Natural killer cell (primary cell): ENCODE results near the gene AADACL4. TPM values are rescaled to one million over a fixed set of nuclear protein-coding genes. Genes with fewer than 3 reads are reported as not detected.

Experiments used
- ATAC-seq, 3 donors: fragments of 150-1000 bp in 2 of 3; fragments of 200-7000 bp in 1 of 3; cut with Tn5 transposase; 1 replicate in 1 of 3; 2 replicates in 2 of 3; pipeline ENCODE4 v1.10.0; 2021; ENCODE audit warnings: mild to moderate bottlenecking in 2 of 3, moderate library complexity in 2 of 3
- DNase-seq, 2 donors: peaks; one replicate each; pipeline versions ENCODE4 v3.0.0 to v3.0.0-alpha.2; 2013 to 2021; ENCODE audit warnings: mixed read lengths in 1 of 2
- H3K27ac ChIP-seq: one replicate; pipeline ENCODE4 v1.5.1; 2013; ENCODE audit warnings: mild to moderate bottlenecking, low read length
- H3K27me3 ChIP-seq: one replicate; pipeline ENCODE4 v1.6.1; 2013; ENCODE audit warnings: low read length; ENCODE audit not compliant: control insufficient read depth, insufficient read depth
- H3K36me3 ChIP-seq: one replicate; pipeline ENCODE4 v1.6.1; 2013; ENCODE audit warnings: low read length; ENCODE audit not compliant: control insufficient read depth, insufficient read depth
- H3K4me1 ChIP-seq: one replicate; pipeline ENCODE4 v1.6.1; 2013; ENCODE audit warnings: low read length; ENCODE audit not compliant: control insufficient read depth, insufficient read depth
- H3K4me3 ChIP-seq: one replicate; pipeline ENCODE4 v1.5.1; 2013; ENCODE audit warnings: low read length
- H3K9me3 ChIP-seq: one replicate; pipeline ENCODE4 v1.6.1; 2013; ENCODE audit warnings: low read length; ENCODE audit not compliant: control insufficient read depth, insufficient read depth
- H3K27ac Mint-ChIP-seq, 2 donors: one replicate each; pipeline ENCODE4 v1.8.0; 2022; ENCODE audit warnings: mild to moderate bottlenecking in 2 of 2, mixed read lengths in 2 of 2, moderate library complexity in 1 of 2
- H3K27me3 Mint-ChIP-seq, 2 donors: one replicate each; pipeline ENCODE4 v1.8.0; 2022; ENCODE audit warnings: low read depth in 2 of 2, mixed read lengths in 2 of 2
- H3K36me3 Mint-ChIP-seq: one replicate; pipeline ENCODE4 v1.8.0; 2022; ENCODE audit warnings: mixed read lengths
- H3K4me1 Mint-ChIP-seq, 2 donors: one replicate each; pipeline ENCODE4 v1.8.0; 2022; ENCODE audit warnings: mixed read lengths in 2 of 2
- H3K4me3 Mint-ChIP-seq: one replicate; pipeline ENCODE4 v1.8.0; 2022; ENCODE audit warnings: mild to moderate bottlenecking, moderate library complexity, mixed read lengths
- H3K9me3 Mint-ChIP-seq, 2 donors: one replicate each; pipeline ENCODE4 v1.8.0; 2022; ENCODE audit warnings: mixed read lengths in 2 of 2
- CTCF ChIP-seq: fragments of 200-600 bp; IDR thresholded peaks from one replicate; pipeline ENCODE4 v1.8.0; 2022; ENCODE audit warnings: antibody characterized with exemption
- WGBS: methylation state at CpG from one replicate; pipeline ENCODE4 v1.1.7; 2013; ENCODE audit warnings: missing lambda C conversion rate; ENCODE audit not compliant: insufficient coverage; 5-methylcytosine and 5-hydroxymethylcytosine counted together
- intact Hi-C: fragments of 100-400 bp; cut with micrococcal nuclease; formaldehyde crosslinking; loops from one replicate; pipeline ENCODE4 v1.14.2; 2022
- total RNA-seq, 4 donors: library from RNA; stranded (reverse); fragments of 120-200 nt in 1 of 4; gene quantifications; one replicate each; pipeline versions ENCODE4 v1.2.3 to v1.2.4, GENCODE V29; 2013 to 2022

The AADACL4 gene
- total RNA-seq, 3 donors from 2014 or later (not counting 1 experiment from before 2014, with no cell fraction given) = not detected

GRCh38 chr1:12622506-12622905 is 21.4 kb upstream of the AADACL4 start:
- Histone ChIP-seq H3K4me1 (peaks cover 36% of the 10 kb centered on the region), H3K27me3 (no peaks in the 10 kb centered on the region), H3K9me3 (no peaks in the 10 kb centered on the region), H3K27ac (no peak overlapping the region), H3K4me3 (no peak overlapping the region), H3K36me3 (no peaks in the 10 kb centered on the region)
- 96% methylated on average over 12 of the region's 12 CpGs for WGBS
- ATAC-seq = no peak
- TF ChIP-seq CTCF = no peak
- Mint-ChIP-seq H3K4me1 (peaks cover 31 to 35% of the 10 kb centered on the region in 2 donors), H3K9me3 (no peaks in the 10 kb centered on the region), H3K4me3 (no peak overlapping the region), H3K36me3 (no peaks in the 10 kb centered on the region), H3K27ac (no peak overlapping the region), H3K27me3 (no peaks in the 10 kb centered on the region)
- DNase-seq = no peak
- intact Hi-C loops = no loop called here

- DNase-seq = no peak
- Histone ChIP-seq H3K27me3 (no peaks in the 10 kb centered on the region), H3K4me1 (peaks cover 16% of the 10 kb centered on the region), H3K36me3 (no peaks in the 10 kb centered on the region), H3K4me3 (no peak overlapping the region), H3K9me3 (no peaks in the 10 kb centered on the region), H3K27ac (no peak overlapping the region)
- 87% methylated on average over 6 of the region's 6 CpGs for WGBS
- no peak for TF ChIP-seq CTCF
- ATAC-seq = no peak
- Mint-ChIP-seq H3K4me3 (no peak overlapping the region), H3K4me1 (peaks cover 7% of the 10 kb centered on the region in 2 donors), H3K27me3 (peaks cover 0 to 3% of the 10 kb centered on the region in 2 donors), H3K36me3 (no peaks in the 10 kb centered on the region), H3K9me3 (no peaks in the 10 kb centered on the region), H3K27ac (no peak overlapping the region)
- intact Hi-C loops = no loop called here
Measured at GRCh38 chr1:12625276-12625675, 18.6 kb upstream of the AADACL4 start.

GRCh38 chr1:12626888-12627287 is 17.0 kb upstream of the AADACL4 start:
- 79% methylated on average over 4 of the region's 4 CpGs for WGBS
- peaks cover 11% of the 10 kb centered on the region for H3K4me1 ChIP-seq
- Mint-ChIP-seq H3K9me3 (no peaks in the 10 kb centered on the region), H3K4me1 (peaks cover 4 to 6% of the 10 kb centered on the region in 2 donors), H3K4me3 (no peak overlapping the region), H3K36me3 (no peaks in the 10 kb centered on the region), H3K27ac (no peak overlapping the region), H3K27me3 (peaks cover 0 to 3% of the 10 kb centered on the region in 2 donors)
- DNase-seq = no peak
- H3K4me3 ChIP-seq = no peak overlapping the region
- H3K27ac ChIP-seq = no peak overlapping the region
- no peaks in the 10 kb centered on the region for H3K36me3 ChIP-seq
- no peaks in the 10 kb centered on the region for H3K27me3 ChIP-seq
- intact Hi-C loops = no loop called here
- H3K9me3 ChIP-seq = no peaks in the 10 kb centered on the region
- ATAC-seq = no peak
- TF ChIP-seq CTCF = no peak

GRCh38 chr1:12627296-12627695 is 16.6 kb upstream of the AADACL4 start:
- WGBS = 95% methylated on average over 5 of the region's 5 CpGs
- Histone ChIP-seq H3K4me3 (no peak overlapping the region), H3K36me3 (no peaks in the 10 kb centered on the region), H3K27ac (no peak overlapping the region), H3K9me3 (no peaks in the 10 kb centered on the region), H3K4me1 (peaks cover 11% of the 10 kb centered on the region), H3K27me3 (no peaks in the 10 kb centered on the region)
- intact Hi-C loops = no loop called here
- Mint-ChIP-seq H3K9me3 (no peaks in the 10 kb centered on the region), H3K4me3 (no peak overlapping the region), H3K27me3 (peaks cover 0 to 3% of the 10 kb centered on the region in 2 donors), H3K36me3 (no peaks in the 10 kb centered on the region), H3K4me1 (peaks cover 7 to 10% of the 10 kb centered on the region in 2 donors), H3K27ac (no peak overlapping the region)
- no peak for DNase-seq
- no peak for ATAC-seq
- no peak for TF ChIP-seq CTCF
